GM13976 (cell line): Measurements from ENCODE around the gene GPR18.

Source experiments
- DNase-seq: peaks from one replicate; pipeline ENCODE4 v3.0.0; 2012; ENCODE audit warnings: low spot score
- in situ Hi-C: fragments of 300-500 bp; cut with MboI; formaldehyde crosslinking; loops from one replicate; pipeline ENCODE4 v1.12.0; 2022; ENCODE audit warnings: low sequenced_read_pairs, mixed read lengths, inconsistent platforms; ENCODE audit not compliant: unreplicated experiment
- TF ChIP-seq, protein P1 (sequence below): IDR thresholded peaks from 2 replicates; pipeline ENCODE4 v1.5.1; 2012; ENCODE audit warnings: borderline replicate concordance, mild to moderate bottlenecking; ENCODE audit not compliant: insufficient read depth; ENCODE audit errors: extremely low read depth, missing control alignments, control extremely low read depth

The GPR18 gene

DNA sequence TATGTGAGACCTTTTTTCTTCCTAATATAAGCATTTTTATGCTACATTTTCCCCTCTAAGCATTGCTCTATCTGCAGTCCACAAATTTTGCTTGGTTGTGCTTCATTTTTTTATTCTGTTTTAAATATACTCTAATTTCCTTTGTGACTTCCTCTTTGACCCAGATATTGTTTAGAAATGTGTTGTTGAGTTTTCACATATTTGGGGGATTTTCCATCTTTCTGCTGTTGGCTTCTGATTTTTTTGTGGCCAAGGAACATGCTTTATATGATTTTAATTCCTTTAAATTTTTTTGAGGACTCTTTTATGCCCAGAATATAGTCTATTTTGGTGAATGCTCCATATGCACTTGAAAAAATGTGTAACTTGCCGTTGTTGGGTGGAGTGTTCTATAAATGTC is 34.6 kb downstream of the GPR18 start:
- DNase-seq, result no peak
- TF ChIP-seq, protein P1, sequence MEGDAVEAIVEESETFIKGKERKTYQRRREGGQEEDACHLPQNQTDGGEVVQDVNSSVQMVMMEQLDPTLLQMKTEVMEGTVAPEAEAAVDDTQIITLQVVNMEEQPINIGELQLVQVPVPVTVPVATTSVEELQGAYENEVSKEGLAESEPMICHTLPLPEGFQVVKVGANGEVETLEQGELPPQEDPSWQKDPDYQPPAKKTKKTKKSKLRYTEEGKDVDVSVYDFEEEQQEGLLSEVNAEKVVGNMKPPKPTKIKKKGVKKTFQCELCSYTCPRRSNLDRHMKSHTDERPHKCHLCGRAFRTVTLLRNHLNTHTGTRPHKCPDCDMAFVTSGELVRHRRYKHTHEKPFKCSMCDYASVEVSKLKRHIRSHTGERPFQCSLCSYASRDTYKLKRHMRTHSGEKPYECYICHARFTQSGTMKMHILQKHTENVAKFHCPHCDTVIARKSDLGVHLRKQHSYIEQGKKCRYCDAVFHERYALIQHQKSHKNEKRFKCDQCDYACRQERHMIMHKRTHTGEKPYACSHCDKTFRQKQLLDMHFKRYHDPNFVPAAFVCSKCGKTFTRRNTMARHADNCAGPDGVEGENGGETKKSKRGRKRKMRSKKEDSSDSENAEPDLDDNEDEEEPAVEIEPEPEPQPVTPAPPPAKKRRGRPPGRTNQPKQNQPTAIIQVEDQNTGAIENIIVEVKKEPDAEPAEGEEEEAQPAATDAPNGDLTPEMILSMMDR, result no peak
- in situ Hi-C loops, result no loop called here

DNA sequence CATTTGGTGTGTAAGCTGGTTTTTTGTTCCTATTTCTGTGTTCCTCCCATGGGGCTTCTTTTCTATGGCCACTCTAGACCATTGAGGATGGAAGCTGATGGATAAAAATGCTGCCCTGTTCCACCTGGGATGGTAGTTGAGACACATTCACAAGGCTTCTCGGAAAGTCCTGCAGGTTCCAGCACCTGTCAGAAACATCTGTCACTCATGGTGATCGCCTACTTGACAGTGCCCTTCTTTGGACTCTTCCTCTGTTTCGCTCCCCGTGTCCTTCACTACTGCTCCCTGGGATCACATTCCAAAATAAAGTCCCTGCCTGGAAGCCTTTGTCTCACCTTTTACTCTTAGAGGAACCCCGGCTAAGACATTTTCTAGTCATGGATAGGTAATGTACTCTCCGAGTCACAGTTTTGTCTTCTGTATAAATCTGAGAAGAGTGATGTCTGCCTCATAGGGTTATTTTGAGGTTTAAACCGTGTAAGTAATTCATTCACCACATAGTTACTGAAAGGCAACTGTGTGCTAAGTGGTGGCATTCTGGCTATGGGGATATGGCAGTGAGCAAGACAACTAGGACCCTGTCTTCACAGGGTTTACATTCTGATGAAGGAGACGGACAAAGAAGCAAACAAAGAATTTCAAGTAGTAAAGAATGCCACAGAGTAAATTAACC is 36.5 kb downstream of the GPR18 start:
- TF ChIP-seq, protein P1, result no peak
- DNase-seq, result no peak
- in situ Hi-C loops, result no loop called here

DNA sequence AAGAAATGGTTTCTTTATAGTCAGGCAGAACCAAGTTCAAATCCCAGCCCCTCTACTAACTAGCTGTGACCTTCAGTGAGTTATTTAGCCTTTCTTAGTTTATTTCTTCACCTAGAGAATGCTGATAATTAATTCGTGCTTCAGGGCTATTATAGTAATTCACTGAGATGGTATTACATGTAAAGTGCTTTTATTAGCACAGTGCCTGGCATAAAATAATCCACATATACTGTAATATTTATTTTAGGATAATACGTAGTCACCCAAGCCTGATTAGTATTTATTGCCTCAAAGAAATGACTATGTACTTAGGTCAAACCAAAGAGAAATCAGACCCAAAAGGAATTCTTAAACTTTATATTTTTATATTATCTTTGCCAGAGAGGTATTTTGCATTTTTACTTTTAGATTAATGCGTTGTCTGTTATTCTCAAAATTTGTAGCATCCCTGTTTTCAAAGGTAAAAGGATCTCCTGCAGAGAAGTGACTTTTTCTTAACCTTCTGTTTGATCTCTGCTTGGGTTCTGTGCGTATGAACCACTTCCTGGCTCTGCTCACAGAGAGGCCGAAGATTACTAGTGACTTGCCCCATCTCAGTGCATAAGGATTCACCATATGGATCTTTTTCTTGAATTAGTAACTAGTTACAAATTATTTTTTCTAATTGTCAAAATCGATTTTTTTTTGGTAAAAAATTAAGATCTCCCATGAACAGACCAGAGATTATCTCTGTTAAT is 37.8 kb downstream of the GPR18 start:
- TF ChIP-seq, protein P1, result no peak
- no peak for DNase-seq
- in situ Hi-C loops, result no loop called here

- in situ Hi-C loops, result no loop called here
- no peak for DNase-seq
- TF ChIP-seq, protein P1, result no peak
These were observed 39.2 kb downstream of the GPR18 start for GRCh38 chr13:99218969-99219368.

DNA sequence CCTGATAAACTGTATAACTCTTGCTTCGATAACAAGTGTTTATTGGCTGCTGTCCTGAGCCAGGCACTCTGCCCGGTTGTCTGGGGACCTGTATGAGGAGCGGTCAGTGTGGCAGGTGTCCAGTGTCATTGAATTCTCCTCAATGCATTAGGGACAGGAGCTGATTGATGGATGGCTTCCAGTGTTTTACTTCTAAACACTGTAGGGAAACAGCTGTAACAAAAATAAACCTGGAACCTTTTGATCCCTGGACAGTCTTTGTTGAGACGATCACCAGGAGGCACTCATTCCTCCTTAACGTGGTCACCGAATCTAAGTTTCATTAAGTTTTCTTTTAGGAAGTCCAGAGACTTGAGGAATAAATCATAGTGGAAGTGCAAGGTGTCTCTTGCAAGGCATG is 39.6 kb downstream of the GPR18 start:
- TF ChIP-seq, protein P1, result no peak
- in situ Hi-C loops, result no loop called here
- no peak for DNase-seq

DNA sequence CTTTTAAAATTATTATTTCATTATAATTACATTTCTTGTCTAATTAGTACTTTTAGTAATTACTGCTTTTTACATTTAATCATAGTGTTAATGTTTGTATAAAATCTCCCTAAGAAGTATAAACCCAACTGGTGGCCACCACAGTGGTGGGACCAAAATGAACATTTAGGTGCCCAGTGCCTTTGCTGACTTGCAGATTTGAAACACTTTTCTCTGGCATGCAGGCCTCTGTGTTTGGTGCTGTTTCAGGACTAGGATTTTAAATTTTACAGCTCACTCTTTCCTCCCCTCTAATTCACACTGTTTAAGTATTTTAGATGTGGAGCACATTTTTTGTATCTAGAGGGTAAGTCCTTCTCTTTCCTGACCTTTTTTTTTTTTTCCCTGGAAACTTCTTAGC is 40.1 kb downstream of the GPR18 start:
- no peak for DNase-seq
- in situ Hi-C loops, result no loop called here
- TF ChIP-seq, protein P1, result no peak
